Activated CD4-positive, alpha-beta T cell treated with anti-CD3 and anti-CD28 coated beads for 36 hours (primary cell): ENCODE data around the gene SP1. TPM values are rescaled to one million over a fixed set of nuclear protein-coding genes. Genes with fewer than 3 reads are reported as not detected.
A peak's percentile ranks its signal among the peaks of the same experiment; 100 is the strongest.
"Not testable (repeated sequence)": the region's sequence is repeated elsewhere in the genome, so short reads cannot be mapped to it uniquely, and the experiment has no call there.

Source experiments
- ATAC-seq: fragments of 200-7000 bp; cut with Tn5 transposase; one replicate; pipeline ENCODE4 v1.10.0; 2021; ENCODE audit warnings: mild to moderate bottlenecking, moderate library complexity
- CTCF ChIA-PET: fragments of 350-600 bp; sonication (Branson Sonifier 250); formaldehyde crosslinking; loops from one replicate; lab custom pipeline; 2021; ENCODE audit warnings: antibody characterized with exemption; lab: Charles Lee
- POLR2A ChIA-PET: fragments of 350-600 bp; sonication (Branson Sonifier 250); formaldehyde crosslinking; loops from one replicate; lab custom pipeline; 2021; ENCODE audit warnings: antibody characterized with exemption, inconsistent platforms; lab: Charles Lee
- DNase-seq: peaks from one replicate; pipeline ENCODE4 v3.0.0-alpha.2; 2020
- H3K27ac Mint-ChIP-seq: one replicate; pipeline ENCODE4 v1.8.0; 2021; ENCODE audit warnings: mixed read lengths
- H3K27me3 Mint-ChIP-seq: one replicate; pipeline ENCODE4 v1.8.0; 2021; ENCODE audit warnings: mixed read lengths
- H3K36me3 Mint-ChIP-seq: one replicate; pipeline ENCODE4 v1.8.0; 2021; ENCODE audit warnings: low read depth, mixed read lengths
- H3K4me1 Mint-ChIP-seq: one replicate; pipeline ENCODE4 v1.8.0; 2021; ENCODE audit warnings: mixed read lengths
- H3K4me3 Mint-ChIP-seq: one replicate; pipeline ENCODE4 v1.8.0; 2021; ENCODE audit warnings: mild to moderate bottlenecking, moderate library complexity, mixed read lengths
- H3K9me3 Mint-ChIP-seq: one replicate; pipeline ENCODE4 v1.8.0; 2021; ENCODE audit warnings: low read depth, mixed read lengths
- intact Hi-C, 2 experiments: fragments of 100-400 bp; cut with DNase I in 1 of 2; cut with micrococcal nuclease in 1 of 2; formaldehyde crosslinking; loops; one replicate each; pipeline versions ENCODE4 v1.14.2 to v1.15.1; 2022 to 2024; cut with DNase I, micrococcal nuclease
- total RNA-seq, 2 experiments: library from RNA; stranded (reverse); gene quantifications; one replicate each; pipeline ENCODE4 v1.2.3, GENCODE V29; 2021

SP1 gene
- total RNA-seq, 2 experiments from 2014 or later, result 76.8 to 93.5 TPM

- Mint-ChIP-seq H3K9me3 (no peaks in the 10 kb centered on the region), H3K4me1 (peaks cover 39% of the 10 kb centered on the region), H3K4me3 (no peak overlapping the region), H3K36me3 (peaks cover 46% of the 10 kb centered on the region), H3K27me3 (no peaks in the 10 kb centered on the region), H3K27ac (no peak overlapping the region)
- ATAC-seq (no peak), DNase-seq (no peak)
- CTCF ChIA-PET, result interaction anchor here (1.1 to 3.2 kb wide), 3 partner anchors 10 to 59 kb away, joined by 3 to 11 read pairs (median 5); partner anchors contain the start of gene AMHR2
- POLR2A ChIA-PET, result no interaction called here
- intact Hi-C loops, result no loop called here
These were observed 31.0 kb downstream of the SP1 start for GRCh38 chr12:53410951-53411350.

GRCh38 chr12:53413485-53414204 lies 33.7 kb downstream of the SP1 start:
- intact Hi-C loops, result loop anchor here in 1 of 2 experiments (2.0 kb wide), 1 partner anchor 17 kb away; no protein-coding TSS in a partner anchor
- no peak for ATAC-seq
- no peaks in the 10 kb centered on the region for H3K9me3 Mint-ChIP-seq
- no peak overlapping the region for H3K4me3 Mint-ChIP-seq
- CTCF ChIA-PET, result interaction anchor here (0.8 to 5.7 kb wide), 5 partner anchors 18 to 61 kb away, joined by 3 to 43 read pairs (median 4); no protein-coding TSS in a partner anchor
- peaks cover 58% of the 10 kb centered on the region for H3K4me1 Mint-ChIP-seq
- POLR2A ChIA-PET, result no interaction called here
- H3K27ac Mint-ChIP-seq, result peak overlapping the region; percentile 58
- H3K36me3 Mint-ChIP-seq, result peaks cover 39% of the 10 kb centered on the region
- no peak for DNase-seq
- no peaks in the 10 kb centered on the region for H3K27me3 Mint-ChIP-seq

GRCh38 chr12:53414756-53415417 lies 34.9 kb downstream of the SP1 start:
- peaks cover 31% of the 10 kb centered on the region for H3K36me3 Mint-ChIP-seq
- H3K27me3 Mint-ChIP-seq, result no peaks in the 10 kb centered on the region
- DNase-seq (no peak), ATAC-seq (no peak)
- POLR2A ChIA-PET, result interaction anchor here (0.5 to 0.8 kb wide), 3 partner anchors 23 to 63 kb away, joined by 3 read pairs; no protein-coding TSS in a partner anchor
- H3K4me3 Mint-ChIP-seq, result no peak overlapping the region
- H3K4me1 Mint-ChIP-seq, result peaks cover 66% of the 10 kb centered on the region
- CTCF ChIA-PET, result interaction anchor here (0.6 to 5.7 kb wide), 6 partner anchors 19 to 91 kb away, joined by 3 to 43 read pairs (median 4); no protein-coding TSS in a partner anchor
- intact Hi-C loops, result no loop called here
- H3K27ac Mint-ChIP-seq, result no peak overlapping the region
- H3K9me3 Mint-ChIP-seq, result no peaks in the 10 kb centered on the region

- H3K27ac Mint-ChIP-seq, POLR2A ChIA-PET: not testable (repeated sequence)
These were observed 35.9 kb downstream of the SP1 start for GRCh38 chr12:53415752-53416389.

GRCh38 chr12:53417291-53417816 lies 37.4 kb downstream of the SP1 start:
- not testable (repeated sequence) for H3K4me3 Mint-ChIP-seq, H3K27me3 Mint-ChIP-seq, H3K9me3 Mint-ChIP-seq
- Mint-ChIP-seq H3K4me1 (peaks cover 65% of the 10 kb centered on the region), H3K27ac (peak overlapping the region; percentile 30), H3K36me3 (peaks cover 14% of the 10 kb centered on the region)
- CTCF ChIA-PET, result interaction anchor here (0.6 to 5.7 kb wide), 13 partner anchors 11 to 351 kb away, joined by 3 to 43 read pairs (median 5); partner anchors contain the start of gene AAAS
- POLR2A ChIA-PET, result interaction anchor here (0.6 to 0.9 kb wide), 4 partner anchors 38 to 863 kb away, joined by 3 to 5 read pairs (median 4); partner anchors contain the start of genes HNRNPA1, SP1 and TARBP2
- DNase-seq (peak; percentile 48), ATAC-seq (peak; percentile 46)
- intact Hi-C loops, result loop anchor here in 1 of 2 experiments (1.0 kb wide), 1 partner anchor 37 kb away; the partner anchor contains the start of gene SP1

More at GRCh38 chr12:53415752-53416389, 35.9 kb downstream of the SP1 start:
- H3K27me3 Mint-ChIP-seq, DNase-seq, H3K9me3 Mint-ChIP-seq, intact Hi-C loops, ATAC-seq, H3K4me3 Mint-ChIP-seq: not testable (repeated sequence)
- Mint-ChIP-seq H3K4me1 (peaks cover 68% of the 10 kb centered on the region), H3K36me3 (peaks cover 25% of the 10 kb centered on the region)
- CTCF ChIA-PET, result interaction anchor here (0.5 to 5.7 kb wide), 3 partner anchors 32 to 117 kb away, joined by 3 to 43 read pairs (median 3); partner anchors contain the start of gene MYG1

- ATAC-seq (no peak), DNase-seq (no peak)
- Mint-ChIP-seq H3K4me1 (peaks cover 58% of the 10 kb centered on the region), H3K9me3 (no peaks in the 10 kb centered on the region), H3K27me3 (no peaks in the 10 kb centered on the region), H3K27ac (no peak overlapping the region), H3K4me3 (no peak overlapping the region), H3K36me3 (peaks cover 9% of the 10 kb centered on the region)
- CTCF ChIA-PET, result interaction anchor here (0.8 to 5.7 kb wide), 10 partner anchors 15 to 352 kb away, joined by 3 to 43 read pairs (median 4); partner anchors contain the start of gene AAAS
- intact Hi-C loops, result no loop called here
- POLR2A ChIA-PET, result interaction anchor here (0.6 to 0.9 kb wide), 3 partner anchors 62 to 83 kb away, joined by 3 read pairs; partner anchors contain the start of gene TARBP2
These were observed 38.2 kb downstream of the SP1 start for GRCh38 chr12:53418221-53418620.

- H3K27me3 Mint-ChIP-seq, result no peaks in the 10 kb centered on the region
- no peak overlapping the region for H3K4me3 Mint-ChIP-seq
- ChIA-PET CTCF (interaction anchor here (0.5 to 7.0 kb wide), 5 partner anchors 53 to 260 kb away, joined by 3 to 117 read pairs (median 3); partner anchors contain the start of gene AAAS), POLR2A (no interaction called here)
- H3K27ac Mint-ChIP-seq, result no peak overlapping the region
- peaks cover 48% of the 10 kb centered on the region for H3K4me1 Mint-ChIP-seq
- no peaks in the 10 kb centered on the region for H3K9me3 Mint-ChIP-seq
- ATAC-seq, result no peak
- no peaks in the 10 kb centered on the region for H3K36me3 Mint-ChIP-seq
- DNase-seq, result no peak
- intact Hi-C loops, result loop anchor here in 1 of 2 experiments (2.0 kb wide), 1 partner anchor 39 kb away; the partner anchor contains the start of gene SP1
These were observed 39.8 kb downstream of the SP1 start for GRCh38 chr12:53419756-53420155.

GRCh38 chr12:53422247-53422646 lies 42.3 kb downstream of the SP1 start:
- DNase-seq, H3K27ac Mint-ChIP-seq, intact Hi-C loops, H3K36me3 Mint-ChIP-seq, POLR2A ChIA-PET, ATAC-seq, H3K27me3 Mint-ChIP-seq, H3K9me3 Mint-ChIP-seq, H3K4me3 Mint-ChIP-seq: not testable (repeated sequence)
- CTCF ChIA-PET, result interaction anchor here (0.6 to 7.0 kb wide), 11 partner anchors 33 to 101 kb away, joined by 3 to 117 read pairs (median 5); partner anchors contain the start of gene AAAS
- peaks cover 31% of the 10 kb centered on the region for H3K4me1 Mint-ChIP-seq

- Mint-ChIP-seq H3K4me1 (peaks cover 30% of the 10 kb centered on the region), H3K4me3 (no peak within 1 kb of the TSS), H3K9me3 (no peaks in the 10 kb centered on the region), H3K27me3 (no peaks in the 10 kb centered on the region), H3K36me3 (no peaks in the 10 kb centered on the region), H3K27ac (no peak within 1 kb of the TSS)
- DNase-seq (no peak), ATAC-seq (no peak)
- ChIA-PET CTCF (interaction anchor here (1.0 to 7.0 kb wide), 3 partner anchors 12 to 100 kb away, joined by 5 to 117 read pairs (median 6); no protein-coding TSS in a partner anchor), POLR2A (no interaction called here)
- intact Hi-C loops, result no loop called here
These were observed 43.6 kb downstream of the SP1 start, which contains the start of gene AMHR2 for GRCh38 chr12:53423597-53423996. Gene AMHR2, plus strand, starts transcription at chr12:53423855. Its CDS starts 80 bp downstream, at chr12:53423935.
